Activated CD4-positive, alpha-beta T cell treated with anti-CD3 and anti-CD28 coated beads for 48 hours (primary cell): ENCODE data around the gene MR1.

Experiments
- DNase-seq: peaks from one replicate; pipeline ENCODE4 v3.0.0-alpha.2; 2020

Gene MR1

GRCh38 chr1:181073638-181074037 is 39.9 kb downstream of the MR1 start:
- no peak for DNase-seq

GRCh38 chr1:181075766-181076350 is 42.1 kb downstream of the MR1 start:
- no peak for DNase-seq

- DNase-seq, result no peak
These were observed 43.1 kb downstream of the MR1 start for GRCh38 chr1:181076852-181077251.

- DNase-seq, result no peak
These were observed 43.9 kb downstream of the MR1 start for GRCh38 chr1:181077576-181078242.

GRCh38 chr1:181079382-181079781 is 45.6 kb downstream of the MR1 start:
- no peak for DNase-seq

- DNase-seq, result no peak
These were observed 46.1 kb downstream of the MR1 start for GRCh38 chr1:181079920-181080319.

GRCh38 chr1:181080556-181080955 is 46.8 kb downstream of the MR1 start:
- DNase-seq, result no peak

GRCh38 chr1:181081395-181081794 is 47.6 kb downstream of the MR1 start:
- no peak for DNase-seq

- DNase-seq, result peak; percentile 61
These were observed 50.2 kb downstream of the MR1 start for GRCh38 chr1:181083842-181084605.

- no peak for DNase-seq
These were observed 50.8 kb downstream of the MR1 start for GRCh38 chr1:181084606-181084969.

- DNase-seq, result no peak
These were observed 52.3 kb downstream of the MR1 start for GRCh38 chr1:181086091-181086490.

GRCh38 chr1:181086926-181087325 is 53.1 kb downstream of the MR1 start:
- no peak for DNase-seq

- DNase-seq, result peak; percentile 47
These were observed 53.7 kb downstream of the MR1 start for GRCh38 chr1:181087400-181087901.

- peak; percentile 97 for DNase-seq
These were observed 54.6 kb downstream of the MR1 start, which contains the start of gene IER5 for GRCh38 chr1:181088079-181089016. TSS of gene IER5 (plus strand) at chr1:181088700. CDS start at chr1:181088903, 203 bp downstream.

- peak; percentile 55 for DNase-seq
These were observed 55.4 kb downstream of the MR1 start for GRCh38 chr1:181089017-181089675.

GRCh38 chr1:181089676-181090544 is 56.1 kb downstream of the MR1 start:
- peak; percentile 79 for DNase-seq

GRCh38 chr1:181090641-181091126 is 56.9 kb downstream of the MR1 start:
- peak; percentile 65 for DNase-seq

- no peak for DNase-seq
These were observed 57.7 kb downstream of the MR1 start for GRCh38 chr1:181091309-181092040.

- DNase-seq, result no peak
These were observed 58.3 kb downstream of the MR1 start for GRCh38 chr1:181092056-181092455.

GRCh38 chr1:181092883-181093458 is 59.2 kb downstream of the MR1 start:
- DNase-seq, result no peak
